GM06990 (cell line): Measurements from ENCODE around the gene AIP.

ENCODE experiments used
- DNase-seq: peaks from one replicate; pipeline ENCODE4 v3.0.0-alpha.2; 2011; ENCODE audit not compliant: insufficient read length; ENCODE audit errors: extremely low read depth
- H3K27me3 ChIP-seq: replicated peaks from 2 replicates; pipeline ENCODE4 v1.6.0; 2011; ENCODE audit warnings: low read length; ENCODE audit not compliant: control insufficient read depth, insufficient read depth
- H3K36me3 ChIP-seq: 2 replicates; pipeline ENCODE4 v1.5.1; 2011; ENCODE audit warnings: low read length; ENCODE audit not compliant: control insufficient read depth, insufficient read depth
- H3K4me3 ChIP-seq: replicated peaks from 2 replicates; pipeline ENCODE4 v1.5.1; 2011; ENCODE audit warnings: low read depth, mild to moderate bottlenecking, control low read depth, low read length
- CTCF ChIP-seq: IDR thresholded peaks from 2 replicates; pipeline ENCODE4 v1.5.1; 2011; ENCODE audit warnings: low read length, control low read depth, mild to moderate bottlenecking, inconsistent platforms; ENCODE audit not compliant: insufficient read depth, poor library complexity, severe bottlenecking

Gene AIP

GRCh38 chr11:67503119-67504004 is 20.5 kb downstream of the AIP start:
- no peak for DNase-seq
- peaks cover 32% of the 10 kb centered on the region for H3K36me3 ChIP-seq
- no peak for TF ChIP-seq CTCF
- H3K4me3 ChIP-seq = peak overlapping the region; percentile 96
- no peaks in the 10 kb centered on the region for H3K27me3 ChIP-seq

- Histone ChIP-seq H3K36me3 (peaks cover 26% of the 10 kb centered on the region), H3K27me3 (no peaks in the 10 kb centered on the region), H3K4me3 (peak overlapping the region; percentile 96)
- no peak for TF ChIP-seq CTCF
- DNase-seq = no peak
Measured at GRCh38 chr11:67504005-67504949, 21.5 kb downstream of the AIP start.

DNA sequence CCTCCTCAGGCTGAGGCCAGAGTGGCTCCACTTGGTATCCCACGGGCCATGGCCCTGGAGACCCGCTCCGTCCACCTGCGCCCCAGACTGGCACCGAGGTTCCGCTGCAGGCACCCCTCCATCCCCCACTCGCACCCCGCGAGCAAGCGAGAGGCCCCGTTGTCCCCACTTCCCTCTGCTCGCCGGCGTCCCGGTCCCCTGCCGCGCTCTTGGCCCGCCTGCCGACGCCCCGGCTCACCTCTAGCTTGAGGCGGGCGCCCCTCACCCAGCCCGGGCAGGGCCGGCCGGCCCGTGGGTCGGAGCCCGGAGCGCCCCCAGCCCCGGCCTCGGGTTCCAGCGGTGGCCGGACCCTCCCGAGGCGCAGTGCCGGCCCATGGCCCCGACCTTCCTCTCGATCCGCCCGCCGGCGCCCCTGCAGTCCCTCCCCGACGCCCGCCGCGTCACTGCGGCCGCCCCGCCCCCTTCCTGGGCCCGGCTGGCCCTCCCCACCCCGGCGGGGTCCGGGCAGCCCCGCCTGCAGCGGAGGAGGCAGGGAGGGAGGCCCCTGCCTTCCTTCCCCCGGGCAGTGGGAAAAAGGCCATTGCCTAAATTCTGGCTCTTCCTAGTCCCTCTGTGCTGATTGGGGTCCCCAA is 22.2 kb downstream of the AIP start, which contains the start of gene PITPNM1:
PITPNM1 (minus strand) TSS at position 414 of the 632 bp plus-strand sequence. CDS start 1,183 bp downstream, outside the sequence.
- peak; percentile 80 for DNase-seq
- Histone ChIP-seq H3K36me3 (peaks cover 23% of the 10 kb centered on the region), H3K27me3 (no peaks in the 10 kb centered on the region), H3K4me3 (peak within 1 kb of the TSS; percentile 96)
- no peak for TF ChIP-seq CTCF

DNA sequence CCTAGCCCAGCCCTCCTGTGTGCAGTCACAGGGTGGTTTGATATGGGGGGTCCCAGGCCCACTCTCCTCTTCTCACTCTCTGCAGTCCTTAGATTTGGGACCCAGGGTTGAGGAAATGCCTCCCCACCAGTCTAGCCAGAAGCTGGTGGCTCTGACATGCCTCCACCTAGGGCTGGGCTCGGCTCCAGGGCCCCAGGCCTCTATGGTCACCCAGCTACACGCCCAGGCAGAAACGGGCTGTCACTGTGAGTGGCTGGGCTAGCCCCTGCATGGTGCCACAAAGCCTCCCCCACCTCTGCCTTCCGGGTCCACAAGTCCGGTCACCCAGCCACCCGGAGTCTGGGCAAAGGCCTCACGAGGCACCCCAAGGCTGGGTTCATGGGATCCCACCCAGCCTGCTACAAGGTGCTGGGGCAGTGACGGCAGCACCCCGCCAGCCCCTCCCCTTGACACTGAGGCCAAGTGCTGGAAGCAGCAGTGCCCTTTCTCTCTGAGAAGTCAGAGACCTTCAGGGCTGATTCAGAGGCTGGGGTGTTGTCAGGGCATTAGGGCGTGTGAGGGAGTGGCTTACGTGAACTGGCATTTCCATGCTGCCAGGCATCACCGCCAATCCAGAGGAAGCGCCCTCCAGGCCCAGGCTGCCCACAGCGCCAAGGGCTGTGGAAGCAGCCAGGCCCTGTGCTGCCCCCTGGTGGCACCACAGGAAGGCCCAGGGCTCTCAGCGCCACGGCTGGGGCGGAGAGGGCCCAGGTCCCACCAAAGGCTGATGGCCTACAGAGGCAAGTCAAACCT is 23.0 kb downstream of the AIP start:
- peak overlapping the region; percentile 96 for H3K4me3 ChIP-seq
- H3K36me3 ChIP-seq = peaks cover 18% of the 10 kb centered on the region
- TF ChIP-seq CTCF = peak; percentile 99
- no peaks in the 10 kb centered on the region for H3K27me3 ChIP-seq
- peak; percentile 85 for DNase-seq

GRCh38 chr11:67506426-67507051 is 23.7 kb downstream of the AIP start:
- no peak for DNase-seq
- peak; percentile 4 for TF ChIP-seq CTCF
- H3K27me3 ChIP-seq = no peaks in the 10 kb centered on the region
- H3K36me3 ChIP-seq = peaks cover 13% of the 10 kb centered on the region
- H3K4me3 ChIP-seq = peak overlapping the region; percentile 96
